Immature natural killer cell (primary cell): ENCODE results near the gene RGS12. TPM values are rescaled to one million over a fixed set of nuclear protein-coding genes. Genes with fewer than 3 reads are reported as not detected.
"Not testable (repeated sequence)": the region's sequence is repeated elsewhere in the genome, so short reads cannot be mapped to it uniquely, and the experiment has no call there.

Experiments
- DNase-seq, 3 donors: peaks; one replicate each; pipeline ENCODE4 v3.0.0; 2022; ENCODE audit warnings: mixed read lengths in 1 of 3
- H3K27ac Mint-ChIP-seq, 6 donors: one replicate each; pipeline ENCODE4 v1.8.0; 2020; ENCODE audit warnings: mixed read lengths in 6 of 6, mild to moderate bottlenecking in 5 of 6, inconsistent platforms in 4 of 6, moderate library complexity in 3 of 6
- H3K27me3 Mint-ChIP-seq, 3 donors: one replicate each; pipeline ENCODE4 v1.8.0; 2020 to 2021; ENCODE audit warnings: low read depth in 3 of 3, mild to moderate bottlenecking in 3 of 3, mixed read lengths in 3 of 3, moderate library complexity in 3 of 3, inconsistent platforms in 1 of 3
- H3K36me3 Mint-ChIP-seq, 3 donors: one replicate each; pipeline ENCODE4 v1.8.0; 2020; ENCODE audit warnings: mixed read lengths in 3 of 3, inconsistent platforms in 2 of 3, mild to moderate bottlenecking in 2 of 3
- H3K4me1 Mint-ChIP-seq, 2 donors: one replicate each; pipeline ENCODE4 v1.8.0; 2020; ENCODE audit warnings: inconsistent platforms in 2 of 2, mild to moderate bottlenecking in 2 of 2, mixed read lengths in 2 of 2, moderate library complexity in 1 of 2
- H3K4me3 Mint-ChIP-seq, 5 donors: one replicate each; pipeline ENCODE4 v1.8.0; 2020; ENCODE audit warnings: mild to moderate bottlenecking in 5 of 5, mixed read lengths in 5 of 5, inconsistent platforms in 3 of 5, moderate library complexity in 3 of 5
- H3K9me3 Mint-ChIP-seq, 6 donors: one replicate each; pipeline ENCODE4 v1.8.0; 2020; ENCODE audit warnings: mild to moderate bottlenecking in 6 of 6, mixed read lengths in 6 of 6, inconsistent platforms in 4 of 6, moderate library complexity in 3 of 6
- polyA plus RNA-seq, 3 donors: library from polyadenylated mRNA; unstranded; fragments of 300-500 nt; fragmentation: Illumina TruSeq; gene quantifications; one replicate each; pipeline ENCODE4 v1.2.3, GENCODE V29; 2021

The RGS12 gene
- polyA plus RNA-seq, 3 donors from 2014 or later: 2.5 to 2.7 TPM; not detected in 1

GRCh38 chr4:3300882-3301281 is 8.1 kb downstream of the RGS12 start:
- peaks cover 9 to 21% (median 15%) of the 10 kb centered on the region in 3 donors for H3K27me3 Mint-ChIP-seq
- peak overlapping the region in 3 of 5 donors; percentile 7 to 26 (median 13) for H3K4me3 Mint-ChIP-seq
- not testable (repeated sequence) for H3K36me3 Mint-ChIP-seq, DNase-seq, H3K9me3 Mint-ChIP-seq
- peaks cover 31 to 48% of the 10 kb centered on the region in 2 donors for H3K4me1 Mint-ChIP-seq
- H3K27ac Mint-ChIP-seq: peak overlapping the region in 4 of 6 donors; percentile 20 to 93 (median 54)

- peak overlapping the region; percentile 52 to 90 (median 83) for H3K4me3 Mint-ChIP-seq
- H3K9me3 Mint-ChIP-seq: no peaks in the 10 kb centered on the region
- H3K27ac Mint-ChIP-seq: peak overlapping the region; percentile 41 to 93 (median 70)
- peaks cover 34 to 49% of the 10 kb centered on the region in 2 donors for H3K4me1 Mint-ChIP-seq
- peaks cover 9 to 21% (median 15%) of the 10 kb centered on the region in 3 donors for H3K27me3 Mint-ChIP-seq
- H3K36me3 Mint-ChIP-seq: no peaks in the 10 kb centered on the region
- no peak for DNase-seq
Observed at GRCh38 chr4:3301450-3302172, 8.8 kb downstream of the RGS12 start.

- no peaks in the 10 kb centered on the region for H3K36me3 Mint-ChIP-seq
- H3K9me3 Mint-ChIP-seq: peaks cover 0 to 2% (median 0%) of the 10 kb centered on the region in 6 donors
- H3K4me1 Mint-ChIP-seq: peaks cover 34 to 49% of the 10 kb centered on the region in 2 donors
- DNase-seq: peak; percentile 84 to 86 (median 85)
- H3K27me3 Mint-ChIP-seq: peaks cover 9 to 21% (median 15%) of the 10 kb centered on the region in 3 donors
- peak overlapping the region; percentile 65 to 93 (median 85) for H3K27ac Mint-ChIP-seq
- H3K4me3 Mint-ChIP-seq: peak overlapping the region; percentile 73 to 90 (median 83)
Observed at GRCh38 chr4:3302173-3302785, 9.5 kb downstream of the RGS12 start.

GRCh38 chr4:3302786-3303564 is 10.2 kb downstream of the RGS12 start:
- peak in 1 of 3 donors; percentile 52 for DNase-seq
- Mint-ChIP-seq H3K4me1 (peaks cover 34 to 49% of the 10 kb centered on the region in 2 donors), H3K9me3 (peaks cover 0 to 2% (median 0%) of the 10 kb centered on the region in 6 donors), H3K27ac (peak overlapping the region; percentile 65 to 93 (median 85)), H3K36me3 (no peaks in the 10 kb centered on the region), H3K27me3 (peaks cover 9 to 21% (median 13%) of the 10 kb centered on the region in 3 donors), H3K4me3 (peak overlapping the region; percentile 73 to 89 (median 79))

- no peaks in the 10 kb centered on the region for H3K36me3 Mint-ChIP-seq
- H3K4me1 Mint-ChIP-seq: peaks cover 34 to 49% of the 10 kb centered on the region in 2 donors
- H3K9me3 Mint-ChIP-seq: peaks cover 0 to 2% (median 0%) of the 10 kb centered on the region in 6 donors
- peak overlapping the region; percentile 16 to 89 (median 73) for H3K4me3 Mint-ChIP-seq
- DNase-seq: no peak
- peak overlapping the region in 3 of 6 donors; percentile 37 to 93 (median 69) for H3K27ac Mint-ChIP-seq
- peaks cover 9 to 21% (median 13%) of the 10 kb centered on the region in 3 donors for H3K27me3 Mint-ChIP-seq
Observed at GRCh38 chr4:3303565-3303824, 10.7 kb downstream of the RGS12 start.

GRCh38 chr4:3303923-3304710 is 11.3 kb downstream of the RGS12 start:
- Mint-ChIP-seq H3K27me3 (peaks cover 9 to 23% (median 13%) of the 10 kb centered on the region in 3 donors), H3K27ac (peak overlapping the region in 4 of 6 donors; percentile 25 to 93 (median 58)), H3K9me3 (peaks cover 0 to 2% (median 0%) of the 10 kb centered on the region in 6 donors), H3K4me3 (peak overlapping the region; percentile 43 to 89 (median 73)), H3K36me3 (no peaks in the 10 kb centered on the region), H3K4me1 (peaks cover 34 to 49% of the 10 kb centered on the region in 2 donors)
- no peak for DNase-seq

- peak overlapping the region in 1 of 6 donors; percentile 34 for H3K27ac Mint-ChIP-seq
Observed at GRCh38 chr4:3304831-3305609, 12.2 kb downstream of the RGS12 start.

GRCh38 chr4:3305610-3306371 is 13.0 kb downstream of the RGS12 start:
- no peak for DNase-seq
- Mint-ChIP-seq H3K4me1 (peaks cover 34 to 44% of the 10 kb centered on the region in 2 donors), H3K9me3 (peaks cover 0 to 2% (median 0%) of the 10 kb centered on the region in 6 donors), H3K27me3 (peaks cover 9 to 21% (median 11%) of the 10 kb centered on the region in 3 donors), H3K27ac (peak overlapping the region in 3 of 6 donors; percentile 34 to 81 (median 71)), H3K36me3 (no peaks in the 10 kb centered on the region), H3K4me3 (no peak overlapping the region)

More at GRCh38 chr4:3304831-3305609, 12.2 kb downstream of the RGS12 start:
- DNase-seq: no peak
- peaks cover 9 to 19% (median 13%) of the 10 kb centered on the region in 3 donors for H3K27me3 Mint-ChIP-seq
- no peak overlapping the region for H3K4me3 Mint-ChIP-seq
- H3K36me3 Mint-ChIP-seq: no peaks in the 10 kb centered on the region
- H3K4me1 Mint-ChIP-seq: peaks cover 34 to 45% of the 10 kb centered on the region in 2 donors
- H3K9me3 Mint-ChIP-seq: peaks cover 0 to 2% (median 0%) of the 10 kb centered on the region in 6 donors

GRCh38 chr4:3306450-3306849 is 13.6 kb downstream of the RGS12 start:
- H3K27ac Mint-ChIP-seq: no peak overlapping the region
- H3K4me3 Mint-ChIP-seq: no peak overlapping the region
- DNase-seq: no peak
- peaks cover 29 to 38% of the 10 kb centered on the region in 2 donors for H3K4me1 Mint-ChIP-seq
- H3K36me3 Mint-ChIP-seq: no peaks in the 10 kb centered on the region
- H3K9me3 Mint-ChIP-seq: peaks cover 0 to 2% (median 0%) of the 10 kb centered on the region in 6 donors
- H3K27me3 Mint-ChIP-seq: peaks cover 9 to 19% (median 10%) of the 10 kb centered on the region in 3 donors

GRCh38 chr4:3307060-3307459 is 14.2 kb downstream of the RGS12 start:
- DNase-seq: no peak
- H3K4me3 Mint-ChIP-seq: no peak overlapping the region
- peaks cover 23 to 32% of the 10 kb centered on the region in 2 donors for H3K4me1 Mint-ChIP-seq
- peaks cover 0 to 2% (median 0%) of the 10 kb centered on the region in 6 donors for H3K9me3 Mint-ChIP-seq
- H3K27me3 Mint-ChIP-seq: peaks cover 5 to 14% (median 10%) of the 10 kb centered on the region in 3 donors
- no peaks in the 10 kb centered on the region for H3K36me3 Mint-ChIP-seq
- no peak overlapping the region for H3K27ac Mint-ChIP-seq

- Mint-ChIP-seq H3K4me1 (peaks cover 19 to 27% of the 10 kb centered on the region in 2 donors), H3K4me3 (no peak overlapping the region), H3K27me3 (peaks cover 3 to 10% (median 6%) of the 10 kb centered on the region in 3 donors), H3K9me3 (peaks cover 0 to 2% (median 0%) of the 10 kb centered on the region in 6 donors), H3K36me3 (no peaks in the 10 kb centered on the region), H3K27ac (no peak overlapping the region)
- no peak for DNase-seq
Observed at GRCh38 chr4:3307486-3307885, 14.7 kb downstream of the RGS12 start.
